GM13977 (cell line): ENCODE data around the gene PTPRF.
"Not testable (repeated sequence)": the region's sequence is repeated elsewhere in the genome, so short reads cannot be mapped to it uniquely, and the experiment has no call there.

Experiments used
- DNase-seq: peaks from one replicate; pipeline ENCODE4 v3.0.0; 2012; ENCODE audit warnings: low spot score
- CTCF ChIP-seq: IDR thresholded peaks from 2 replicates; pipeline ENCODE4 v1.5.1; 2012; ENCODE audit warnings: mild to moderate bottlenecking, control low read depth; ENCODE audit not compliant: insufficient read depth; ENCODE audit errors: extremely low read depth, missing control alignments
- in situ Hi-C: fragments of 300-500 bp; cut with MboI; formaldehyde crosslinking; loops from one replicate; pipeline ENCODE4 v1.12.0; 2022; ENCODE audit warnings: low sequenced_read_pairs, low pct_unique_long_range_greater_than_20kb, mixed read lengths, inconsistent platforms; ENCODE audit not compliant: unreplicated experiment

PTPRF gene

GRCh38 chr1:43637267-43637666 lies 106.6 kb downstream of the PTPRF start:
- DNase-seq, result no peak
- in situ Hi-C loops, result no loop called here
- no peak for TF ChIP-seq CTCF

- in situ Hi-C loops, DNase-seq: not testable (repeated sequence)
Measured at GRCh38 chr1:43638381-43638780, 107.7 kb downstream of the PTPRF start.

GRCh38 chr1:43639976-43640794 lies 109.5 kb downstream of the PTPRF start:
- TF ChIP-seq CTCF, result no peak
- in situ Hi-C loops, result no loop called here

GRCh38 chr1:43644558-43644957 lies 113.9 kb downstream of the PTPRF start:
- DNase-seq, result no peak
- in situ Hi-C loops, result no loop called here

More at GRCh38 chr1:43639976-43640794, 109.5 kb downstream of the PTPRF start:
- DNase-seq, result no peak

GRCh38 chr1:43645461-43645860 lies 114.8 kb downstream of the PTPRF start:
- in situ Hi-C loops, result no loop called here
- DNase-seq, result no peak
- TF ChIP-seq CTCF, result no peak

More at GRCh38 chr1:43644558-43644957, 113.9 kb downstream of the PTPRF start:
- no peak for TF ChIP-seq CTCF

GRCh38 chr1:43647331-43647730 lies 116.6 kb downstream of the PTPRF start:
- in situ Hi-C loops, DNase-seq: not testable (repeated sequence)

- in situ Hi-C loops, result no loop called here
- DNase-seq, result no peak
- TF ChIP-seq CTCF, result no peak
Measured at GRCh38 chr1:43648221-43648847, 117.7 kb downstream of the PTPRF start.
